Measurements from ENCODE around the gene FCGR1A. TPM values are rescaled to one million over a fixed set of nuclear protein-coding genes. Genes with fewer than 3 reads are reported as not detected.
"Not testable (repeated sequence)": the region's sequence is repeated elsewhere in the genome, so short reads cannot be mapped to it uniquely, and the experiment has no call there.

FCGR1A gene
- total and polyA plus RNA-seq, 2 donors (not counting 1 experiment from before 2014, with no cell fraction given) = 0.10 TPM; not detected in 1

DNA sequence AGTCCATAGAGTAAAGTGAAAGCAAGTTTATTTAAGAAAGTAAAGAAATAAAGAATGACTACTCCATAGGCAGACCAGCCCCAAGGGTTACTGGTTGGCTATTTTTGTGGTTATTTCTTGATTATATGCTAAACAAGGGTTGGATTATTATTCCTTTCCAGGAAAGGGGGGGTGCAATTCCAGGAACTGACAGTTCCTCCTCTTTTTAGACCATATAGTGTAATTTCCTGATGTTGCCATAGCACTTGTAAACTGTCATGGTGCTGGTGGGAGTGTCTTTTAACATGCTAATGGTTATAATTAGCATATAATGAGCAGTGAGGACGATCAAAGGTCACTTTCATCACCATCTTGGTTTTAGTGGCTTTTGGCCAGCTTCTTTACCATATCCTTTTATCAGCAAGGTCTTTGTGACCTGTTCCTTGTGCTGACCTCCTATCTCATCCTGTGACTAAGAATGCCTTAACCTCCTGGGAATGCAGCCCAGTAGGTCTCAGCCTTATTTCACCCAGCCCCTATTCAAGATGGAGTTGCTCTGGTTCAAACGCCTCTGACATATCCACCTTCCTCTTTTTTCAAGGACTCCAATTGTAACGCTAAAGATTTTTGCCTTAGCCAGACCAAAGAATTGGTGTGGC, 6.9 kb upstream of the FCGR1A start:
- H4K20me1 ChIP-seq (ENCODE audit: control insufficient read depth, insufficient read depth, low read length, poor library complexity, severe bottlenecking); H3K27me3 Mint-ChIP-seq; H3K4me1 ChIP-seq (ENCODE audit: control insufficient read depth in 2 of 2, insufficient read depth in 2 of 2, low read length in 2 of 2); H3K4me3 ChIP-seq (ENCODE audit: control extremely low read depth in 1 of 5, extremely low read depth in 1 of 5, insufficient read depth in 1 of 5, low read depth in 2 of 5, low read length in 4 of 5); H3K4me1 Mint-ChIP-seq; DNase-seq; intact Hi-C loops (cut with micrococcal nuclease); POLR2A ChIA-PET; H3K9me3 ChIP-seq (ENCODE audit: control extremely low read depth in 1 of 3, control insufficient read depth in 2 of 3, insufficient read depth in 1 of 3, low read length in 2 of 3); H3K79me2 ChIP-seq (ENCODE audit: control insufficient read depth, insufficient read depth, low read length); ATAC-seq (ENCODE audit: low read depth); H3K27ac Mint-ChIP-seq; H3K27me3 ChIP-seq (replicated peaks in 1 of 4; ENCODE audit: control extremely low read depth in 1 of 4, control insufficient read depth in 3 of 4, insufficient read depth in 4 of 4, low read length in 3 of 4); H3K4me3 Mint-ChIP-seq; H3K27ac ChIP-seq (ENCODE audit: low read length in 2 of 2); H3K9me3 Mint-ChIP-seq (ENCODE audit: insufficient read depth); H3K4me2 ChIP-seq (replicated peaks; ENCODE audit: low read depth, low read length, poor library complexity, severe bottlenecking); CTCF ChIA-PET; H3K36me3 ChIP-seq (replicated peaks in 1 of 2; ENCODE audit: control extremely low read depth in 1 of 2, control insufficient read depth in 1 of 2, extremely low read depth in 1 of 2, insufficient read depth in 2 of 2, low read length in 1 of 2); H3K9ac ChIP-seq (ENCODE audit: low read length); H2AFZ ChIP-seq (ENCODE audit: insufficient read depth, low read depth, low read length, poor library complexity, severe bottlenecking): not testable (repeated sequence)
- no CpG with 5 or more reads among the region's 3 CpGs for WGBS (ENCODE audit: insufficient coverage)

DNA sequence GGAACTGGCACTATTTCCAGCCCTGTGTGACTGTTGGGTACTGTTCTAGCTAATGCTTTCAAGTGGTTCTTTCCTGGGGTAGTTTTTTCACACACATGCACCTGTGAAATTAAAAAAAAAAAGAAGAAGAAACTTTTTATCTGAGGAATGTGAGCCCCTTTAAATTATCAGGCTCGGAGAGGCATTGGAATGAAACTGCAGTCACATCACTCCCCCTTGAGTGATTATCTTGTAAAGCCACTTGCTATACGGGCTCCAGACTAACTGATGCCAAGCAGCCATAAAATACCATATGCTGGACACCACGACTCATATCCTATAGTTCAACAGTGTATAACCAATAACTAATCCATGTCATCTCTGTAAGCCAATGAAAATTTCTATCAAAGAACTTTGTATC, 5.4 kb upstream of the FCGR1A start:
- H3K4me2 ChIP-seq (replicated peaks; ENCODE audit: low read depth, low read length, poor library complexity, severe bottlenecking); H3K4me3 ChIP-seq (ENCODE audit: control extremely low read depth in 1 of 5, extremely low read depth in 1 of 5, insufficient read depth in 1 of 5, low read depth in 2 of 5, low read length in 4 of 5); H3K4me3 Mint-ChIP-seq; H3K36me3 ChIP-seq (replicated peaks in 1 of 2; ENCODE audit: control extremely low read depth in 1 of 2, control insufficient read depth in 1 of 2, extremely low read depth in 1 of 2, insufficient read depth in 2 of 2, low read length in 1 of 2); H3K9me3 ChIP-seq (ENCODE audit: control extremely low read depth in 1 of 3, control insufficient read depth in 2 of 3, insufficient read depth in 1 of 3, low read length in 2 of 3); H4K20me1 ChIP-seq (ENCODE audit: control insufficient read depth, insufficient read depth, low read length, poor library complexity, severe bottlenecking); H3K79me2 ChIP-seq (ENCODE audit: control insufficient read depth, insufficient read depth, low read length); CTCF ChIA-PET; H3K9ac ChIP-seq (ENCODE audit: low read length); POLR2A ChIA-PET; H3K27me3 ChIP-seq (replicated peaks in 1 of 4; ENCODE audit: control extremely low read depth in 1 of 4, control insufficient read depth in 3 of 4, insufficient read depth in 4 of 4, low read length in 3 of 4); H3K27ac ChIP-seq (ENCODE audit: low read length in 2 of 2); H3K27me3 Mint-ChIP-seq; DNase-seq; H3K27ac Mint-ChIP-seq; ATAC-seq (ENCODE audit: low read depth); H3K4me1 Mint-ChIP-seq; H3K9me3 Mint-ChIP-seq (ENCODE audit: insufficient read depth); intact Hi-C loops (cut with micrococcal nuclease); H3K4me1 ChIP-seq (ENCODE audit: control insufficient read depth in 2 of 2, insufficient read depth in 2 of 2, low read length in 2 of 2); H2AFZ ChIP-seq (ENCODE audit: insufficient read depth, low read depth, low read length, poor library complexity, severe bottlenecking): not testable (repeated sequence)
- WGBS (ENCODE audit: insufficient coverage) = no CpG with 5 or more reads among the region's 3 CpGs

DNA sequence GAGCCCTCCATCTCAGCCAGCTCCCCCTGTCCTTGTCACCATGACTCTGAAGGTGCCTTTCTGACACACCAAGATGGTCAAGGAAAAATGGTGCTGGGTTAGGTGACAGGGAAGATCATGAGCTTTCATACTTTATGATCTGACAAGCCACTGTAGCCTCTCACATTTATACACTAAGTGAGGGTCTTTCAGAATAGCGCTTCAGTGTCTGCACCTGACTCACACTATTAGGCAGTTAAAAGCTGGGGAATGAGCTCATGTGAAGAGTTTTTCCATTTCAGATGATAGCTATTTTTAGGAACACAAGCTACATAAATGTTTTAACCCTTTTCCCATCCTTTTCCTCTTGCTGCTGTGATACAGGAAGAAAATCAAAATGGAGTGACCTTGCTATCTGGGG, 4.2 kb upstream of the FCGR1A start:
- H3K4me3 Mint-ChIP-seq; H3K79me2 ChIP-seq (ENCODE audit: control insufficient read depth, insufficient read depth, low read length); intact Hi-C loops (cut with micrococcal nuclease); POLR2A ChIA-PET; H3K4me3 ChIP-seq (ENCODE audit: control extremely low read depth in 1 of 5, extremely low read depth in 1 of 5, insufficient read depth in 1 of 5, low read depth in 2 of 5, low read length in 4 of 5); H4K20me1 ChIP-seq (ENCODE audit: control insufficient read depth, insufficient read depth, low read length, poor library complexity, severe bottlenecking); H3K4me1 Mint-ChIP-seq; H2AFZ ChIP-seq (ENCODE audit: insufficient read depth, low read depth, low read length, poor library complexity, severe bottlenecking); H3K27me3 Mint-ChIP-seq; H3K27me3 ChIP-seq (replicated peaks in 1 of 4; ENCODE audit: control extremely low read depth in 1 of 4, control insufficient read depth in 3 of 4, insufficient read depth in 4 of 4, low read length in 3 of 4); DNase-seq; H3K9me3 Mint-ChIP-seq (ENCODE audit: insufficient read depth); H3K36me3 ChIP-seq (replicated peaks in 1 of 2; ENCODE audit: control extremely low read depth in 1 of 2, control insufficient read depth in 1 of 2, extremely low read depth in 1 of 2, insufficient read depth in 2 of 2, low read length in 1 of 2); H3K27ac Mint-ChIP-seq; ATAC-seq (ENCODE audit: low read depth); H3K9me3 ChIP-seq (ENCODE audit: control extremely low read depth in 1 of 3, control insufficient read depth in 2 of 3, insufficient read depth in 1 of 3, low read length in 2 of 3); CTCF ChIA-PET; H3K4me2 ChIP-seq (replicated peaks; ENCODE audit: low read depth, low read length, poor library complexity, severe bottlenecking); H3K4me1 ChIP-seq (ENCODE audit: control insufficient read depth in 2 of 2, insufficient read depth in 2 of 2, low read length in 2 of 2); H3K27ac ChIP-seq (ENCODE audit: low read length in 2 of 2); H3K9ac ChIP-seq (ENCODE audit: low read length): not testable (repeated sequence)
- no CpG with 5 or more reads among the region's 1 CpG for WGBS (ENCODE audit: insufficient coverage)

DNA sequence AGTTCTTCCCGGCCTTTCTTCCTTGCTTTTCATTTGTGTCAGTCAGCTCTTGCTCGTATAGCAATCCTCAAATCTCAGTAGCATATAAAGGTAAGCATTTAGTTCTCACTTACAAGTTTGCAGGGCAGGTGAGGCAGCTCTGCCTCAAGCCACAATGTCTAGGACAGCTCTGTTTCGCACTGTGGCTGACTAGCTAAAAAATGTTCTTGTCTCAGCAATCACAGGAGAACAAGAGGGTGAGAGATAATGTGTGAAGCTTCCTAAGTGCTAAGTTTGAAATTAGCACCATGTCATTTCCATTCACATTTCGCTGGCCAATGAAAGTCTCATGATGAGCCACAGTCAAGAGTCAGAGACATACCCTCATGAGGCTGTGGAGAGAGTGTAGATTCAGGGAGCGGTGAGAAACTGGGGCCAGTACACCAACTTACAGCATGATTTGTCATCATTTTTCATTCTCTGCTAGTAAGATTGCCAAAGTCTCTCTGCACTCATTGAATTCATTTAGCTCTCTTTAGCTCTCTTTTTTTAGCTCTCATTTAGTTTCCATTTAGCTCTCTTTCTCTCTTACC, 995 bp upstream of the FCGR1A start:
- H4K20me1 ChIP-seq (ENCODE audit: control insufficient read depth, insufficient read depth, low read length, poor library complexity, severe bottlenecking); H3K27me3 Mint-ChIP-seq; H3K9me3 Mint-ChIP-seq (ENCODE audit: insufficient read depth); H3K9ac ChIP-seq (ENCODE audit: low read length); H3K4me3 ChIP-seq (ENCODE audit: control extremely low read depth in 1 of 5, extremely low read depth in 1 of 5, insufficient read depth in 1 of 5, low read depth in 2 of 5, low read length in 4 of 5); H3K4me2 ChIP-seq (replicated peaks; ENCODE audit: low read depth, low read length, poor library complexity, severe bottlenecking); ATAC-seq (ENCODE audit: low read depth); H3K36me3 ChIP-seq (replicated peaks in 1 of 2; ENCODE audit: control extremely low read depth in 1 of 2, control insufficient read depth in 1 of 2, extremely low read depth in 1 of 2, insufficient read depth in 2 of 2, low read length in 1 of 2); POLR2A ChIA-PET; H3K4me3 Mint-ChIP-seq; H3K27ac Mint-ChIP-seq; CTCF ChIA-PET; H3K4me1 ChIP-seq (ENCODE audit: control insufficient read depth in 2 of 2, insufficient read depth in 2 of 2, low read length in 2 of 2); H3K9me3 ChIP-seq (ENCODE audit: control extremely low read depth in 1 of 3, control insufficient read depth in 2 of 3, insufficient read depth in 1 of 3, low read length in 2 of 3); H3K79me2 ChIP-seq (ENCODE audit: control insufficient read depth, insufficient read depth, low read length); DNase-seq; H3K27me3 ChIP-seq (replicated peaks in 1 of 4; ENCODE audit: control extremely low read depth in 1 of 4, control insufficient read depth in 3 of 4, insufficient read depth in 4 of 4, low read length in 3 of 4); H3K27ac ChIP-seq (ENCODE audit: low read length in 2 of 2); intact Hi-C loops (cut with micrococcal nuclease); H3K4me1 Mint-ChIP-seq; H2AFZ ChIP-seq (ENCODE audit: insufficient read depth, low read depth, low read length, poor library complexity, severe bottlenecking): not testable (repeated sequence)
- WGBS (ENCODE audit: insufficient coverage) = 100% methylated on average over 1 of the region's 5 CpGs

All from B cell (primary cell).